ENCODE data around the gene SSTR5.

SSTR5 gene

GRCh38 chr16:1096169-1097082 is 23.9 kb downstream of the SSTR5 start, which contains the start of gene C1QTNF8:
TSS of gene C1QTNF8 (minus strand) at chr16:1096244. CDS start at chr16:1094922, 1,322 bp downstream.
- H3K4me1 ChIP-seq (ENCODE audit: insufficient read depth, low read length), result peaks cover 26% of the 10 kb centered on the region
- no peaks in the 10 kb centered on the region for H3K36me3 ChIP-seq (ENCODE audit: insufficient read depth, low read length)
- no peaks in the 10 kb centered on the region for H3K9me3 ChIP-seq (ENCODE audit: low read length)
- H2AFZ ChIP-seq (ENCODE audit: low read depth, low read length), result no peak within 1 kb of the TSS
- no peaks in the 10 kb centered on the region for H3K27me3 ChIP-seq (ENCODE audit: insufficient read depth, low read length)
- no peak within 1 kb of the TSS for H3K4me3 ChIP-seq (ENCODE audit: low read length)

GRCh38 chr16:1097156-1097555 is 24.6 kb downstream of the SSTR5 start:
- Histone ChIP-seq H2AFZ (ENCODE audit: low read depth, low read length) (no peak overlapping the region), H3K4me3 (ENCODE audit: low read length) (no peak overlapping the region), H3K36me3 (ENCODE audit: insufficient read depth, low read length) (no peaks in the 10 kb centered on the region)

GRCh38 chr16:1097800-1098199 is 25.3 kb downstream of the SSTR5 start:
- no peaks in the 10 kb centered on the region for H3K27me3 ChIP-seq (ENCODE audit: insufficient read depth, low read length)
- H3K4me1 ChIP-seq (ENCODE audit: insufficient read depth, low read length), result peaks cover 26% of the 10 kb centered on the region
- H2AFZ ChIP-seq (ENCODE audit: low read depth, low read length), result no peak overlapping the region
- no peaks in the 10 kb centered on the region for H3K36me3 ChIP-seq (ENCODE audit: insufficient read depth, low read length)
- H3K4me3 ChIP-seq (ENCODE audit: low read length), result no peak overlapping the region
- no peaks in the 10 kb centered on the region for H3K9me3 ChIP-seq (ENCODE audit: low read length)

More at GRCh38 chr16:1097156-1097555, 24.6 kb downstream of the SSTR5 start:
- Histone ChIP-seq H3K4me1 (ENCODE audit: insufficient read depth, low read length) (peaks cover 26% of the 10 kb centered on the region), H3K27me3 (ENCODE audit: insufficient read depth, low read length) (no peaks in the 10 kb centered on the region), H3K9me3 (ENCODE audit: low read length) (no peaks in the 10 kb centered on the region)

GRCh38 chr16:1098266-1098991 is 25.9 kb downstream of the SSTR5 start:
- Histone ChIP-seq H3K9me3 (ENCODE audit: low read length) (no peaks in the 10 kb centered on the region), H2AFZ (ENCODE audit: low read depth, low read length) (no peak overlapping the region), H3K4me1 (ENCODE audit: insufficient read depth, low read length) (peaks cover 32% of the 10 kb centered on the region)

GRCh38 chr16:1099189-1100083 is 26.9 kb downstream of the SSTR5 start:
- Histone ChIP-seq H3K4me3 (ENCODE audit: low read length) (no peak overlapping the region), H2AFZ (ENCODE audit: low read depth, low read length) (no peak overlapping the region), H3K4me1 (ENCODE audit: insufficient read depth, low read length) (peaks cover 35% of the 10 kb centered on the region), H3K9me3 (ENCODE audit: low read length) (no peaks in the 10 kb centered on the region), H3K36me3 (ENCODE audit: insufficient read depth, low read length) (no peaks in the 10 kb centered on the region), H3K27me3 (ENCODE audit: insufficient read depth, low read length) (peaks cover 14% of the 10 kb centered on the region)

More at GRCh38 chr16:1098266-1098991, 25.9 kb downstream of the SSTR5 start:
- Histone ChIP-seq H3K27me3 (ENCODE audit: insufficient read depth, low read length) (peaks cover 4% of the 10 kb centered on the region), H3K4me3 (ENCODE audit: low read length) (no peak overlapping the region), H3K36me3 (ENCODE audit: insufficient read depth, low read length) (no peaks in the 10 kb centered on the region)

- Histone ChIP-seq H3K36me3 (ENCODE audit: insufficient read depth, low read length) (no peaks in the 10 kb centered on the region), H3K4me1 (ENCODE audit: insufficient read depth, low read length) (peaks cover 35% of the 10 kb centered on the region), H3K9me3 (ENCODE audit: low read length) (no peaks in the 10 kb centered on the region), H3K4me3 (ENCODE audit: low read length) (no peak overlapping the region), H3K27me3 (ENCODE audit: insufficient read depth, low read length) (peaks cover 22% of the 10 kb centered on the region), H2AFZ (ENCODE audit: low read depth, low read length) (no peak overlapping the region)
Observed at GRCh38 chr16:1100084-1100800, 27.7 kb downstream of the SSTR5 start.

- Histone ChIP-seq H3K27me3 (ENCODE audit: insufficient read depth, low read length) (peaks cover 27% of the 10 kb centered on the region), H2AFZ (ENCODE audit: low read depth, low read length) (no peak overlapping the region), H3K4me1 (ENCODE audit: insufficient read depth, low read length) (peaks cover 34% of the 10 kb centered on the region), H3K4me3 (ENCODE audit: low read length) (no peak overlapping the region), H3K9me3 (ENCODE audit: low read length) (no peaks in the 10 kb centered on the region), H3K36me3 (ENCODE audit: insufficient read depth, low read length) (no peaks in the 10 kb centered on the region)
Observed at GRCh38 chr16:1101133-1101532, 28.6 kb downstream of the SSTR5 start.

- Histone ChIP-seq H3K4me3 (ENCODE audit: low read length) (no peak overlapping the region), H2AFZ (ENCODE audit: low read depth, low read length) (no peak overlapping the region), H3K9me3 (ENCODE audit: low read length) (no peaks in the 10 kb centered on the region), H3K36me3 (ENCODE audit: insufficient read depth, low read length) (no peaks in the 10 kb centered on the region), H3K4me1 (ENCODE audit: insufficient read depth, low read length) (peaks cover 30% of the 10 kb centered on the region), H3K27me3 (ENCODE audit: insufficient read depth, low read length) (peaks cover 27% of the 10 kb centered on the region)
Observed at GRCh38 chr16:1101573-1102332, 29.2 kb downstream of the SSTR5 start.

- no peaks in the 10 kb centered on the region for H3K36me3 ChIP-seq (ENCODE audit: insufficient read depth, low read length)
- peaks cover 33% of the 10 kb centered on the region for H3K4me1 ChIP-seq (ENCODE audit: insufficient read depth, low read length)
- H3K9me3 ChIP-seq (ENCODE audit: low read length), result no peaks in the 10 kb centered on the region
- no peak overlapping the region for H3K4me3 ChIP-seq (ENCODE audit: low read length)
- H3K27me3 ChIP-seq (ENCODE audit: insufficient read depth, low read length), result peaks cover 27% of the 10 kb centered on the region
- H2AFZ ChIP-seq (ENCODE audit: low read depth, low read length), result no peak overlapping the region
Observed at GRCh38 chr16:1102333-1102700, 29.8 kb downstream of the SSTR5 start.

GRCh38 chr16:1102921-1103635 is 30.5 kb downstream of the SSTR5 start:
- Histone ChIP-seq H3K36me3 (ENCODE audit: insufficient read depth, low read length) (no peaks in the 10 kb centered on the region), H3K4me3 (ENCODE audit: low read length) (no peak overlapping the region), H3K27me3 (ENCODE audit: insufficient read depth, low read length) (peaks cover 33% of the 10 kb centered on the region), H3K9me3 (ENCODE audit: low read length) (no peaks in the 10 kb centered on the region), H3K4me1 (ENCODE audit: insufficient read depth, low read length) (peaks cover 26% of the 10 kb centered on the region), H2AFZ (ENCODE audit: low read depth, low read length) (peak overlapping the region; percentile 47)

GRCh38 chr16:1103636-1103980 is 31.1 kb downstream of the SSTR5 start:
- peaks cover 21% of the 10 kb centered on the region for H3K4me1 ChIP-seq (ENCODE audit: insufficient read depth, low read length)
- peaks cover 38% of the 10 kb centered on the region for H3K27me3 ChIP-seq (ENCODE audit: insufficient read depth, low read length)
- peak overlapping the region; percentile 47 for H2AFZ ChIP-seq (ENCODE audit: low read depth, low read length)
- H3K9me3 ChIP-seq (ENCODE audit: low read length), result no peaks in the 10 kb centered on the region
- H3K36me3 ChIP-seq (ENCODE audit: insufficient read depth, low read length), result no peaks in the 10 kb centered on the region
- no peak overlapping the region for H3K4me3 ChIP-seq (ENCODE audit: low read length)
